HepG2 (cell line): Measurements from ENCODE around the gene BMPR2. TPM values are rescaled to one million over a fixed set of nuclear protein-coding genes. Genes with fewer than 3 reads are reported as not detected.

Experiments
- ARID4A ChIP-seq: sonication (generic); formaldehyde crosslinking; IDR thresholded peaks from 2 replicates; pipeline ENCODE4 v1.5.0; 2020; ENCODE audit warnings: mild to moderate bottlenecking, missing genetic modification reagents, borderline replicate concordance
- GATA4 ChIP-seq: sonication (generic); IDR thresholded peaks from 2 replicates; pipeline ENCODE4 v1.6.1; 2016; ENCODE audit warnings: antibody characterized with exemption, low read depth, borderline replicate concordance
- KDM1A ChIP-seq: IDR thresholded peaks from 2 replicates; pipeline ENCODE4 v1.6.1; 2016; ENCODE audit warnings: missing compliant biosample characterization
- PATZ1 ChIP-seq: sonication (generic); formaldehyde crosslinking; IDR thresholded peaks from 2 replicates; pipeline ENCODE4 v1.4.0; 2020; ENCODE audit warnings: missing genetic modification reagents
- SMAD9 ChIP-seq: sonication (generic); formaldehyde crosslinking; IDR thresholded peaks from 2 replicates; pipeline ENCODE4 v1.5.1; 2020; ENCODE audit warnings: mild to moderate bottlenecking, missing genetic modification reagents
- ZC3H4 ChIP-seq: sonication (generic); formaldehyde crosslinking; IDR thresholded peaks from 2 replicates; pipeline ENCODE4 v1.4.0; 2020; ENCODE audit warnings: missing genetic modification reagents, borderline replicate concordance
- ZMAT3 ChIP-seq: sonication (generic); formaldehyde crosslinking; conservative IDR thresholded peaks from 2 replicates; pipeline ENCODE4 v1.7.0; 2021; ENCODE audit warnings: missing genetic modification reagents
- ZNF232 ChIP-seq: sonication (generic); formaldehyde crosslinking; IDR thresholded peaks from 2 replicates; pipeline ENCODE4 v1.4.0; 2020; ENCODE audit warnings: missing genetic modification reagents, borderline replicate concordance
- ZNF513 ChIP-seq: sonication (generic); formaldehyde crosslinking; conservative IDR thresholded peaks from 2 replicates; pipeline ENCODE4 v1.5.0; 2020; ENCODE audit warnings: missing genetic modification reagents
- ZNF891 ChIP-seq: sonication (generic); formaldehyde crosslinking; IDR thresholded peaks from 2 replicates; pipeline ENCODE4 v1.5.0; 2020; ENCODE audit warnings: mild to moderate bottlenecking, missing genetic modification reagents
- polyA plus RNA-seq, 8 experiments: library from polyadenylated mRNA; depleted of rRNA in 3 of 8; stranded (reverse) in 7 of 8; unstranded in 1 of 8; fragments of >200 nt; fragmentation: Illumina TruSeq in 4 of 8; extraction: Trizol in 4 of 8; gene quantifications; 2 replicates each; pipeline versions ENCODE4 v1.2.1 to v1.2.3, GENCODE V29; 2011 to 2016; ENCODE audit warnings: low read depth in 4 of 8, missing spikeins in 1 of 8, mixed read lengths in 1 of 8; ENCODE audit not compliant: insufficient read depth in 1 of 8
- total RNA-seq, 5 experiments: library from RNA; depleted of rRNA; stranded (reverse); fragments of >200 nt; fragmentation: Illumina TruSeq; extraction: Trizol; gene quantifications; 2 replicates each; pipeline ENCODE4 v1.2.3, GENCODE V29; 2016; ENCODE audit warnings: low read depth in 1 of 5
- TF ChIP-seq, protein P1 (sequence below): sonication (generic); formaldehyde crosslinking; IDR thresholded peaks from 2 replicates; pipeline ENCODE4 v1.4.0; 2020; ENCODE audit warnings: missing genetic modification reagents, borderline replicate concordance
- TF ChIP-seq, protein P2 (sequence below): sonication (generic); formaldehyde crosslinking; IDR thresholded peaks from 2 replicates; pipeline ENCODE4 v1.5.1; 2020; ENCODE audit warnings: mild to moderate bottlenecking, missing genetic modification reagents, borderline replicate concordance
- TF ChIP-seq, protein P3 (sequence below): sonication (generic); formaldehyde crosslinking; IDR thresholded peaks from 2 replicates; pipeline ENCODE4 v1.5.0; 2020; ENCODE audit warnings: missing genetic modification reagents

The BMPR2 gene
- total and polyA plus RNA-seq, 2 of the 13 experiments (the other 11 are each of a cell fraction or from before 2014, with no cell fraction given), result 5.5 to 10.3 TPM

DNA sequence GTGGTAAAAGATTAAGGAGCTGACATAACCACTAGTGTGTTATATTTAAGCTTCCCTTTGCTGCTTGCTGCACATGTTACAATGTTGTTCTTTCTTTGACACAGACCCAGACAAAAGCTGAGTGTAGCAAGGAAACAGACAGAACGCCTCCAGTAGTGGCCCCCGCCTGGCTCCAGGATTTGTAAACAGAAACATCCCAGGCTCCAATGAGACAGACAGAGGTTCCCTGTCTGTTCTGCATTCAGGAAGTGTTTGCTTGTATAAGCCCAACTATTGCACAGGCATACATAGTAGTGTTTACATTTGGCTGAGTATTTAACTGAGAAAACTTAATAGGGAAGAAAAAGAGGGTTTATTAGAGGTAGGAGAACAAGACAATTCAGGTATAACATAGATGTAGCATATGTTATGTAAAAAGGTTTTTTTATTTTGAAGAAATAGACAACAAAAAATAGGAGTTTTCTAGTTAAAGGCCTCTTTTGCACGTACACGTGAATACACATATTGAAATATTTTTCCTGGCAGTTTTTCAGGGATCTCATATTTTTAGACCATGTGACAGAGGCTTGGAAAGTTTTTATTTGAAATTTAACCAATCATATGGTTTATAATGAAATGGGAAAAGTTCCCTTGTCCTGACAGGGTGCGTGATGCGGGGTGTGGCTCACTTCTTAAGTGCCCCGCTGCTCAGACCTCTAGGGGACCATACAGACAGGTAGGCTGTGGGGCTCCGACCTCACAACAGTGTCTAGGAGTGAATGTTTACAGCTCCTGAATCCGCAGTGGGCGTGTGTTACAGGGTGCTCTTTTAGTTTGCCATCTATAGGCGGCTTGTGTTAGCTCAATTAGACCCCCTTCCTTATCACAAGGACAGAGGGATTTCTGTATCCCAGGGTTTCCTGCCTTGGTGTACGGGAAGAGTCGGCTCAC is 118.4 kb downstream of the BMPR2 start (continued):
- TF ChIP-seq PATZ1 (CRISPR knock-in tag), result peak; percentile 97
- TF ChIP-seq ZNF232 (CRISPR knock-in tag), result peak; percentile 53; the same call in 1 of the 2 replicates
- no peak for TF ChIP-seq GATA4
- no peak for TF ChIP-seq KDM1A (CRISPR knock-in tag)
- peak; percentile 63; the same call in 1 of the 2 replicates for TF ChIP-seq ARID4A (CRISPR knock-in tag)
- no peak for TF ChIP-seq SMAD9 (CRISPR knock-in tag)
- TF ChIP-seq, protein P1, sequence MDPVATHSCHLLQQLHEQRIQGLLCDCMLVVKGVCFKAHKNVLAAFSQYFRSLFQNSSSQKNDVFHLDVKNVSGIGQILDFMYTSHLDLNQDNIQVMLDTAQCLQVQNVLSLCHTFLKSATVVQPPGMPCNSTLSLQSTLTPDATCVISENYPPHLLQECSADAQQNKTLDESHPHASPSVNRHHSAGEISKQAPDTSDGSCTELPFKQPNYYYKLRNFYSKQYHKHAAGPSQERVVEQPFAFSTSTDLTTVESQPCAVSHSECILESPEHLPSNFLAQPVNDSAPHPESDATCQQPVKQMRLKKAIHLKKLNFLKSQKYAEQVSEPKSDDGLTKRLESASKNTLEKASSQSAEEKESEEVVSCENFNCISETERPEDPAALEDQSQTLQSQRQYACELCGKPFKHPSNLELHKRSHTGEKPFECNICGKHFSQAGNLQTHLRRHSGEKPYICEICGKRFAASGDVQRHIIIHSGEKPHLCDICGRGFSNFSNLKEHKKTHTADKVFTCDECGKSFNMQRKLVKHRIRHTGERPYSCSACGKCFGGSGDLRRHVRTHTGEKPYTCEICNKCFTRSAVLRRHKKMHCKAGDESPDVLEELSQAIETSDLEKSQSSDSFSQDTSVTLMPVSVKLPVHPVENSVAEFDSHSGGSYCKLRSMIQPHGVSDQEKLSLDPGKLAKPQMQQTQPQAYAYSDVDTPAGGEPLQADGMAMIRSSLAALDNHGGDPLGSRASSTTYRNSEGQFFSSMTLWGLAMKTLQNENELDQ (CRISPR knock-in tag), result no peak
- TF ChIP-seq, protein P2, sequence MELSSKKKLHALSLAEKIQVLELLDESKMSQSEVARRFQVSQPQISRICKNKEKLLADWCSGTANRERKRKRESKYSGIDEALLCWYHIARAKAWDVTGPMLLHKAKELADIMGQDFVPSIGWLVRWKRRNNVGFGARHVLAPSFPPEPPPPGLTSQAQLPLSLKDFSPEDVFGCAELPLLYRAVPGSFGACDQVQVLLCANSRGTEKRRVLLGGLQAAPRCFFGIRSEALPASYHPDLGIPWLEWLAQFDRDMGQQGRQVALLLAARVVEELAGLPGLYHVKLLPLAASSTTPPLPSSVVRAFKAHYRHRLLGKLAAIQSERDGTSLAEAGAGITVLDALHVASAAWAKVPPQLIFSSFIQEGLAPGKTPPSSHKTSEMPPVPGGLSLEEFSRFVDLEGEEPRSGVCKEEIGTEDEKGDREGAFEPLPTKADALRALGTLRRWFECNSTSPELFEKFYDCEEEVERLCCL (CRISPR knock-in tag), result no peak
- TF ChIP-seq ZMAT3 (CRISPR knock-in tag), result peak; percentile 63; the same call in 1 of the 2 replicates
- TF ChIP-seq, protein P3, sequence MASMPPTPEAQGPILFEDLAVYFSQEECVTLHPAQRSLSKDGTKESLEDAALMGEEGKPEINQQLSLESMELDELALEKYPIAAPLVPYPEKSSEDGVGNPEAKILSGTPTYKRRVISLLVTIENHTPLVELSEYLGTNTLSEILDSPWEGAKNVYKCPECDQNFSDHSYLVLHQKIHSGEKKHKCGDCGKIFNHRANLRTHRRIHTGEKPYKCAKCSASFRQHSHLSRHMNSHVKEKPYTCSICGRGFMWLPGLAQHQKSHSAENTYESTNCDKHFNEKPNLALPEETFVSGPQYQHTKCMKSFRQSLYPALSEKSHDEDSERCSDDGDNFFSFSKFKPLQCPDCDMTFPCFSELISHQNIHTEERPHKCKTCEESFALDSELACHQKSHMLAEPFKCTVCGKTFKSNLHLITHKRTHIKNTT (CRISPR knock-in tag), result no peak
- TF ChIP-seq ZNF513 (CRISPR knock-in tag), result no peak
- TF ChIP-seq ZNF891 (CRISPR knock-in tag), result no peak
- no peak for TF ChIP-seq ZC3H4
